NCI-H446 treated with DMSO at 0.1 percent for 48 hours (cell line): Measurements from ENCODE around the gene LRRFIP2.
"Not testable (repeated sequence)": the region's sequence is repeated elsewhere in the genome, so short reads cannot be mapped to it uniquely, and the experiment has no call there.

Experiments
- DNase-seq: peaks from one replicate; lab custom pipeline; 2025; lab: John Stamatoyannopoulos, UW

LRRFIP2 gene

GRCh38 chr3:37144806-37145205 is 29.6 kb downstream of the LRRFIP2 start:
- no peak for DNase-seq

GRCh38 chr3:37143821-37144220 is 30.6 kb downstream of the LRRFIP2 start:
- no peak for DNase-seq

GRCh38 chr3:37141676-37142075 is 32.7 kb downstream of the LRRFIP2 start:
- DNase-seq, result no peak

- DNase-seq, result no peak
Observed at GRCh38 chr3:37140899-37141541, 33.4 kb downstream of the LRRFIP2 start.

- no peak for DNase-seq
Observed at GRCh38 chr3:37139567-37140052, 34.8 kb downstream of the LRRFIP2 start.

- no peak for DNase-seq
Observed at GRCh38 chr3:37138816-37139215, 35.6 kb downstream of the LRRFIP2 start.

- no peak for DNase-seq
Observed at GRCh38 chr3:37137516-37137915, 36.9 kb downstream of the LRRFIP2 start.

- no peak for DNase-seq
Observed at GRCh38 chr3:37136067-37136466, 38.3 kb downstream of the LRRFIP2 start.

GRCh38 chr3:37135561-37135960 is 38.8 kb downstream of the LRRFIP2 start:
- DNase-seq, result no peak

GRCh38 chr3:37132334-37132733 is 42.0 kb downstream of the LRRFIP2 start:
- no peak for DNase-seq

- no peak for DNase-seq
Observed at GRCh38 chr3:37131860-37132144, 42.6 kb downstream of the LRRFIP2 start.

- no peak for DNase-seq
Observed at GRCh38 chr3:37130984-37131859, 43.2 kb downstream of the LRRFIP2 start.

GRCh38 chr3:37130448-37130847 is 43.9 kb downstream of the LRRFIP2 start:
- DNase-seq, result no peak

- DNase-seq, result no peak
Observed at GRCh38 chr3:37129871-37130270, 44.5 kb downstream of the LRRFIP2 start.

- no peak for DNase-seq
Observed at GRCh38 chr3:37127340-37127739, 47.0 kb downstream of the LRRFIP2 start.

GRCh38 chr3:37126856-37127255 is 47.5 kb downstream of the LRRFIP2 start:
- no peak for DNase-seq

GRCh38 chr3:37125195-37126073 is 48.9 kb downstream of the LRRFIP2 start:
- no peak for DNase-seq

- DNase-seq, result no peak
Observed at GRCh38 chr3:37124435-37124834, 49.9 kb downstream of the LRRFIP2 start.

GRCh38 chr3:37123292-37123691 is 51.1 kb downstream of the LRRFIP2 start:
- DNase-seq, result no peak

GRCh38 chr3:37122069-37122468 is 52.3 kb downstream of the LRRFIP2 start:
- not testable (repeated sequence) for DNase-seq

- no peak for DNase-seq
Observed at GRCh38 chr3:37118163-37118562, 56.2 kb downstream of the LRRFIP2 start.

GRCh38 chr3:37117548-37117947 is 56.8 kb downstream of the LRRFIP2 start:
- no peak for DNase-seq

GRCh38 chr3:37116998-37117397 is 57.4 kb downstream of the LRRFIP2 start:
- no peak for DNase-seq
